NCI-H446 (cell line): Measurements from ENCODE around the gene CALML5.

Experiments used
- DNase-seq, 2 experiments: peaks; one replicate each; lab custom pipeline; 2025; lab: John Stamatoyannopoulos, UW

CALML5 gene

DNA sequence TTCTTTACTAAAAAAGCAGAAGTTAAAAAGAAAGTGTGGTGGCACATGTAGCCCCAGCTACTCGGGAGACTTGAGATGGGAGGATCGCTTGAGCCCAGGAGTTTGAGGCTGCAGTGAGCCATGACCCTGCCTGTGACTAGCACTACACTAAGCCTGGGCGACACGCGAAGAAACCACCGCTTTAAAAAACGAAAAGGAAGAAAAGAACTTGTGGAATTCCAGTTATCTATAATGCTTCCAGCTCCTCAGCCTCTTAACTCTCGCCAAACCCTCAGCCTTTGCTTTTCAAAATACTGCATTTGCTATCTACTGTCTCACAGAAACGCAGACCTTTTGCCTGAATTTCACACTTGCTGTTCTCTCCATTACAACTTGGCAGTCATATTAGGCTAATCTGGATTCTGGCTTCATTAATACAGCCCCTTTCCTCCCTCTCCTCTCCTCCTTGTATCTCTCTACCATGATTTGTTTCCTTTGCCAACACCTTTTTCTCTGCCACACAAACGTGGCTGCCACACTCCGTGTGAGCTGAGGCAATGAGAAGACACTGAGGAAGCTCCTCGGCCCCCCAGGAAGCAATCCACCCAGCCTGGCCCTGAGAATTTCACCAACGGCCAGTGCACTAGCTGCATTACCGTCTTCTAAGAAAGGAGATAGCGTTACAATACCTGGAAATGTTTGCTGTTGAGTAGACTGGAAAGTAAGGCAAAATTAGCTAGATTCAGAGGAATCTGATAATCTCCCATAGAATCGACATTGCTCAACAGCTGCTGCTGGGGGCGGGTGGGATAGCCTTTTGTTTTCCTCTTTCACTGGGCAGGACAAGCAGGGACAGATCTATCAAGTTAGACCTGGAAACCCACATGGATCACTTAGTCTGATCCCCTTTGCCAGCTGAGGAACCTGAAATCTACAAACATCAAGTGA is 37.2 kb downstream of the CALML5 start:
- no peak for DNase-seq

DNA sequence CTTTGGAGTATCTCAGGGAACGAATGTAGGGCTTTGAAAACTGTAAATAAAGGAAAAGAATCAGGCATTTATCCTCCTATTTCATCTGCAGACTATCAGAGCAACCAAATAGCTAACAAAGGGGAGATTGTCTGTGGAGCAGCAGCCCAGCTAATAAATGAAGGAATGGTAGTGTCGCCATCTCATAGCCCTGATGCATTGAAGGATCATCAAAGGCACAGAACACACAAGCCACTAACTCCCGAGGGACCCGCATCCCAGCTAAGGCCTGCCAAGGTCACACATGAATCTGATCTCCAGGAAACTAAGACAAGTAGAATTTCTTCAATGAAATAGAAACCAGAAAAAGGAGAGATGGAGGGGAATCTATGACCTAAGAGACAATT is 38.2 kb downstream of the CALML5 start:
- no peak for DNase-seq

DNA sequence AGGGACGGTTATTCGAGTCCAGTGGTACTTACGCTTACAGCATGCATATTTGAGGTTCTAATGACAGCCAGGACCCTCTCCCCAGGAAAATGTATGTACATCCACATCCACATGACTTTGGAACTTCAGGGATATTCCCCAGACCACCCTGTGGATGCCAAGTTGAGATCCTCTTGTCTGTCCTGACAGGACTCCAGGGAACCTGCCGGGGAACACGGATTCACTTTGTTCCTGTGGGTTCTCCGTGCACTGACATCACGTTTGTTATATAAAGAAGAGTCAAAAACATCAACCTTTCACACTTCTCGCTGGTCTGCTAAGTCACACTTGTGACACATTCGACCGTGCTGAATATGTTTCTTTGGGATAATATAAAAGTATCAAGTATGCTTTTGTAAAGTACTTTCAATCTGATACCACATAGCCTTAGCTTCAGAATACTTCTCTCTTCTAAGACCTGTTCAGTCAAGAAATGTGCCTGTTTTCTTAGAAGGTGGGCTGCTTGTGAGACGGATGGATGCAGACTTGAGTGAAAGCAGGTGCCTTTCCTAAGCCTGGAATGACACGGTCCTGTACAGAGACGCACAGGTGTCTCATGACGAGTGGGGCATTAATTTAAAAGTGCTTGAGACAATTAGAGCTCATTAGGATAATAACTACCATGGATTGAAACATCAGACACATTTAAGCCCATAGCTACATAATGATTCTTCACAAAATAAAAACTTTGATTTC is 38.7 kb downstream of the CALML5 start:
- no peak for DNase-seq

DNA sequence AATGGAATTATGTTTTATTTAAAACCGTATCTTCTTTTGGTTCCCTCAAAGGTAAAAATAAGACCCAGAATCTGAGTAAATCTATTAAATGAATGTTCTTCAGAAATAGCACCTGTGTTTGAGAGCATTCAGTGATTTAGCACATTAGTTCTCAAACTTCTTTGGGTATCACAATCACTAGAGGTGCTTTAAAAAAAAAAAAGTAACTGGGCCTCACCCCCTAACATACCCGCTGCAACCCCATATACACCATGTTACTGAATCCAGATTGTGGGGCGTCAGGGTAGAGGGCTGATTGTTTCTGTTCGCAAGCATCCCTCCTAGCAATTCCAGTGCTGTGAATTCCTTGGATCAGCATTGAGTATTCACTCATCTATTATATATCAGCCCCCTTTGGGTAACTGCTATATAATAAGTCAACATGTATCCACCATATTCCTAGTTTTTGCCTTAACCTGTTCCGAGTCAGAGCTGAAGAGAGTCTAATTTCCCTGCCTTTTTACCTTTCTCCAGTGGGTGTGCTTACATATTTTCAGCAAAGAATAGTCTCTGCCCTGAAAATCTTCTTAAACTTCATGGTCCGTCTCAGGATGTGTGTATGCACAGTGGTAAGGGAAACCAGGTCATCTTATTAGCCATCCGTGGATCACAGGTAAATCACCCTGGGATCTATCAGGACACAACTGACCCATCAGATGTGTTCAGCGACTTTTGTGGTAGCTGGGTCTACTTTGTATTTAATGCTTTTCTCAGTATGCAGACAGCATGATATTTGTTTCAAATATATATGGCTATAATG is 40.2 kb downstream of the CALML5 start:
- no peak for DNase-seq

DNA sequence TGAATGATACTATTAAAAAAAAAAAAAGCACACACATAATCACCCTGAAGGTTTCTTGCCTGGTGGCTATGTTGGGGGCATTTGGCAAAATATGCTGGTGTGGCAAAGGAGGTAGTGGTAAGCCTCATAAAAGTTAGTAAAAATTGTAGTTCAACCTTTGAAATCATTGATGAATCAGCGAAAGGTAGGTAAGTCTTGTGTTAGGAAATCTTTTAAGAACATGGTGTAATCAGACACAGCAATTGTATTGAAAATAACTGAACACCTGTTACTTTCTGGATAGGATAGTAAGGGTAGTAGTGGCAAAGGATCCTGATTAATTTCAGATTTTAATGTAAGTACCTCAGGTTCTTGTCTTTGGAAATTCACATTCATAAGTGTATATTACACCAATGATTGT is 40.9 kb downstream of the CALML5 start:
- DNase-seq = no peak

DNA sequence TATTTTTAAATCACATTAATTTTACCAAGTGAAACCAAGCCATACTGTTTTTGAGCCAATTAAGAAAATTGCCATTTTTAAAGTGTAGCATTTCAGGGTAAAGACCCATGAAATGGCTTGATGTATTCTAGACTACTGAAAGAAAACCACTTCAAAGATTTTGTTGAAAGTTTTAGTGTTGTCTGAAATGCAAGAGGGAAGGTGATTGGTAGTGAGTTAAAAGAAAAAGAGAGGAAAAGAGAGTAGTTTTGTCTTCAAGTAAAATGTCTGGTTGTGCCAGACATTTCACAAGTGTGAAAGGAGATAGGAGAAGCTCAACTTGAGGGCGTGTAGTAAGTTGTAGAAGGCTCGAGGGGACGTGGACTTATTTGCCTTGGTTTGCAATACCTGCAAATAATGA is 41.6 kb downstream of the CALML5 start:
- DNase-seq = no peak

DNA sequence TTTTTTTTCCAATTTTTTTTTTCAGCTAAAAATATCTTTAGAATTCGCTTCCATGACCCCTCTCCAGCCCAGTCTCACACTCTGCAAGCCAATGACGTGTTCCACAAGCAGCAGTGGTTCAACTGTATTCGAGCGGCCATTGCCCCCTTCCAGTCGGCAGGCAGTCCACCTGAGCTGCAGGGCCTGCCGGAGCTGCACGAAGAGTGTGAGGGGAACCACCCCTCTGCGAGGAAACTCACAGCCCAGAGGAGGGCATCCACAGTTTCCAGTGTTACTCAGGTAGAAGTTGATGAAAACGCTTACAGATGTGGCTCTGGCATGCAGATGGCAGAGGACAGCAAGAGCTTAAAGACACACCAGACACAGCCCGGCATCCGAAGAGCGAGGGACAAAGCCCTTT is 42.8 kb downstream of the CALML5 start:
- DNase-seq = no peak

DNA sequence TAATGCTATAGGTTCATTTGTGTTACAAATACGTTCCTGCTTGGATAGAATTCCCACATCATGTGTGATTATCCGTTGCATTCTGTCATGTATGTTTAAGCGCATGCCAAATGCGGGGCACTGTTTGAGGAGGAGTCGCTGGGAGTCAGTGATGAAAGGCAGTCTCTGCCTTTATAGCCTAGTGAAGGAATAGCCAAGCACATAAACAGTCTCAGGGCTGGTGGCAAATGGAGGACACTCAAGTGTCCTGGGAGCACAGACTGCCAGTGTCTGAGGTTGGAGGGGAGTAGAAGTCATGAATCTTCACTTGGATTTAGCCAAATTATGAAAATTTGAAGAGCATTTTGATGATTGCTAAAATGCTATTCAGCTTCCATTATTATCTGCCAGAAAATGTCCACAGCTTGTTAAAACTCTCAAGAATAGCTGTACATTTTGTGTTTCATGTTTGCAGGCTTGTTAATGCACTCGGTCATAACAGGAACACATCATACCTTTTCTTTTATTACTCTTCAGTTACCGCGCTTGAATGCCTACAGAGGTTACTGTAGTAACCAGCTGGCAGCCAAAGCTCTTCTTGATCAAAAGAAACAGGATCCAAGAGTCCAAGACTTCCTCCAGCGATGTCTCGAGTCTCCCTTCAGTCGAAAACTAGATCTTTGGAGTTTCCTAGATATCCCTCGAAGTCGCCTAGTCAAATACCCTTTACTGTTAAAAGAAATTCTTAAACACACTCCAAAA is 45.5 kb downstream of the CALML5 start:
- DNase-seq = no peak

DNA sequence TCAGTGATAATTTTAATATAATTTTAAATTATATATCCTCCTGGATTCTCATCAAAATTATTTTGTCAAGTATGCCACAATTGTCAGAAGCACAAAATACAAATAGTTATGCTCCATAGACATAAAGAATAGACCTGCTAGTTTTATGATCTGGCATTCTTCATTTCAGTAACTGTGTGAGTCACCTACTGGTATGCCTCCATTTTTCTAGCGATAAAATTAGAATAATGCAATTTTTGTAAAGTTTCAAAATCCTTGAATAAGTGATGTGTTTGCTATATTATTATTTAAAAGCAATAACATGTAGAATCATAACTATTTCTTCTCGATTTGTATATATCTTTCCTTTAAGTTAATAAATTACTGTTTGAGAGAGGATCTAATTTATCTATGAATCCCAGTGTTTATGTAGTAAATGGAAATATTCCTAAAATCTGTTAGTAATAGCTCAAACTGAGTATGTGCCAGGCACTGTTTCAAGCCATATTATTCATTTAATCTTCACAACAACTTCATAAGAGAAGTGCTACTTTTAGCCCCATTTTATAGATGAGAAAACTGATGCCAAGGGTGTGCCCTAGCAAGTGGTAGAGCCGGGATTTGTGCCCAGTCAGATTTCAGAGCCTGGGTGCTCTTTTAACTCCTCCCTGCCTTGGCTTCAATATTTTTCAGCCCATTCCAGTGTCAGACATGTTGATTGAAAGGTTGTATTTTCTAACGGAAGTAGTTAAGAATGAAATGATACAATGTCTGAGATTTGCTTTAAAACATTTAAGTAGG is 48.6 kb downstream of the CALML5 start:
- no peak for DNase-seq

DNA sequence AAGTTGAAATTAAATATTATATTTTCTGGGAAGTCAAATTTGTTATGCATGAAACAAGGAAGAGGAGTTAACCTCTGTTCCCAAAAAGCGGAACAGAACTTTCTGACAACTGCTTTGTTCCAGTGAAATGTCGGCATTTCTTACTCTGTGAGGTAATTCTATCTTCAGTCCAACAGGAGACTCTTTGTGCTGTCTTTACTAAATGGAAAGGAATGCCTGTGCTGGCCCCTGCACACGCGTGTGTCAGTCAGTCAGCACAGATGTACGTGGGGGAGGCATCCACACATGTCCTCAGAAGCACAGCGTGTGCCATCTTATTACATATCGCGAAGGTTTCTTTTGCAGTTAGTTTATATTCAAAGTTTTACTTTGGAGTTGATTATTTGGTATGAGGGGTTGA is 49.5 kb downstream of the CALML5 start:
- DNase-seq = no peak

DNA sequence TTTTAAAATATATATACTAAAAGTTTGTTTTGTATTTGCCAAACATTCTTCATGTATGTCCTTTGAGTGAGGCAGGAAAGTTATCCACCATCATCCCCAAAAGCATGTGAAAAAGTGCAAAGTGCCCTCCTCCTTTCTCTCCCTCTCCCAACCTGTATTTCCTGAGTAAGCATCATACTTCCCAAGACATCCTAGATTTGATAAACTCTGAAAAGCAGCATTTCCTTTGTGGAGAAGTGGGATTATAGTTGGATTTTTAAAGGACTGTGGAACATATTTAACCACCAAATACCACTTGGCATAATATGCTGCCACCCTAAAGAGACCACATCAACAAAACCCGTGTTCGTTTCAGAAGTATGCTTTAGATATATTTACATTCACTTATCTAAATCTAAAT is 50.1 kb downstream of the CALML5 start:
- DNase-seq = no peak
